GM12878 (cell line): ENCODE measurements around the gene CDPF1. TPM values are rescaled to one million over a fixed set of nuclear protein-coding genes. Genes with fewer than 3 reads are reported as not detected.

Experiments used
- ATAC-seq: fragments of 200-7000 bp; cut with Tn5 transposase; 3 replicates; pipeline ENCODE4 v1.9.1; 2020; ENCODE audit warnings: mild to moderate bottlenecking, moderate library complexity
- BruUV-seq: library from RNA; stranded (reverse); fragments of 400-500 nt; replicated peaks from 2 replicates; lab custom pipeline; 2021; lab: Mats Ljungman, UMichigan
- CTCF ChIA-PET: fragments of 300-600 bp; sonication (Branson Sonifier 250); formaldehyde crosslinking; extraction: SDS; loops from one replicate; lab custom pipeline; 2021; ENCODE audit warnings: inconsistent platforms; lab: Yijun Ruan, JAX
- POLR2A ChIA-PET: fragments of 350-600 bp; formaldehyde crosslinking; extraction: SDS; loops from one replicate; lab custom pipeline; 2021; ENCODE audit warnings: inconsistent platforms; lab: Charles Lee
- RAD21 ChIA-PET: fragments of 300-600 bp; sonication (Branson Sonifier 250); formaldehyde crosslinking; loops from one replicate; lab custom pipeline; 2023; ENCODE audit warnings: antibody characterized with exemption; ENCODE audit not compliant: unreplicated experiment; lab: Charles Lee
- SMC1A ChIA-PET: fragments of 300-600 bp; sonication (Branson Sonifier 250); formaldehyde crosslinking; loops from one replicate; lab custom pipeline; 2023; ENCODE audit not compliant: unreplicated experiment, uncharacterized antibody; lab: Charles Lee
- DNase-seq: peaks from one replicate; pipeline ENCODE4 v3.0.0-alpha.2; 2011; ENCODE audit warnings: low read depth, low spot score
- FAIRE-seq: peaks from 3 replicates; lab custom pipeline; 2011; peaks lifted over from hg19 to GRCh38; lab: Jason Lieb, UNC
- H2AFZ ChIP-seq: 2 replicates; pipeline ENCODE4 v1.6.0; 2011; ENCODE audit warnings: low read depth, low read length, control low read depth; ENCODE audit not compliant: control insufficient read depth
- H3K27ac ChIP-seq: 2 replicates; pipeline ENCODE4 v1.5.1; 2011; ENCODE audit warnings: control low read depth; ENCODE audit not compliant: control insufficient read depth, insufficient read depth
- H3K27me3 ChIP-seq, 2 experiments: replicated peaks in 1 of 2; 2 replicates each; pipeline versions ENCODE4 v1.6.0 to v1.6.1; 2011; ENCODE audit warnings: low read length in 1 of 2; ENCODE audit not compliant: control insufficient read depth in 2 of 2, insufficient read depth in 2 of 2
- H3K36me3 ChIP-seq, 2 experiments: 2 replicates each; pipeline ENCODE4 v1.5.1; 2011; ENCODE audit warnings: low read length in 1 of 2; ENCODE audit not compliant: control insufficient read depth in 2 of 2, insufficient read depth in 2 of 2
- H3K4me1 ChIP-seq: 2 replicates; pipeline ENCODE4 v1.6.1; 2011; ENCODE audit warnings: mild to moderate bottlenecking, low read length, moderate library complexity, mixed read lengths; ENCODE audit not compliant: control insufficient read depth, insufficient read depth
- H3K4me2 ChIP-seq: 2 replicates; pipeline ENCODE4 v1.6.0; 2011; ENCODE audit warnings: control low read depth; ENCODE audit not compliant: control insufficient read depth, insufficient read depth
- H3K4me3 ChIP-seq: fragments of 200-600 bp; sonication (generic); 2 replicates; pipeline ENCODE4 v1.5.1; 2016
- H3K79me2 ChIP-seq: 2 replicates; pipeline ENCODE4 v1.6.0; 2011; ENCODE audit warnings: low read length; ENCODE audit not compliant: control insufficient read depth, insufficient read depth
- H3K9ac ChIP-seq: 2 replicates; pipeline ENCODE4 v1.8.0; 2011; ENCODE audit warnings: low read length, control low read depth, mixed read lengths; ENCODE audit not compliant: control insufficient read depth, insufficient read depth
- H3K9me3 ChIP-seq: replicated peaks from 3 replicates; pipeline ENCODE4 v1.5.1; 2011; ENCODE audit warnings: mild to moderate bottlenecking, low read length; ENCODE audit not compliant: control insufficient read depth, insufficient read depth
- H4K20me1 ChIP-seq: 2 replicates; pipeline ENCODE4 v1.6.0; 2011; ENCODE audit not compliant: control insufficient read depth, insufficient read depth
- ASH2L ChIP-seq: fragments of 300-600, 200-600 bp; sonication (generic); IDR thresholded peaks from 2 replicates; pipeline ENCODE4 v1.6.1; 2017; ENCODE audit warnings: low read depth, mild to moderate bottlenecking, borderline replicate concordance
- CBFB ChIP-seq: IDR thresholded peaks from 2 replicates; pipeline ENCODE4 v1.6.1; 2016; ENCODE audit warnings: antibody characterized with exemption, low read depth
- DPF2 ChIP-seq: fragments of 450-650 bp; IDR thresholded peaks from 2 replicates; pipeline ENCODE4 v1.6.1; 2017; ENCODE audit warnings: mild to moderate bottlenecking
- FOS ChIP-seq: IDR thresholded peaks from 3 replicates; pipeline ENCODE4 v1.6.1; 2011; ENCODE audit warnings: borderline replicate concordance; ENCODE audit not compliant: insufficient read length; ENCODE audit errors: extremely low read depth
- MAX ChIP-seq: IDR thresholded peaks from 2 replicates; pipeline ENCODE4 v1.6.1; 2012; ENCODE audit warnings: low read depth, low read length, improper control_type of control experiment
- MYC ChIP-seq: IDR thresholded peaks from 2 replicates; pipeline ENCODE4 v1.6.1; 2011; ENCODE audit warnings: mild to moderate bottlenecking, low read length, moderate library complexity, inconsistent platforms; ENCODE audit not compliant: insufficient read depth, insufficient replicate concordance, insufficient read length, severe bottlenecking
- NBN ChIP-seq: fragments of 450-650 bp; IDR thresholded peaks from 2 replicates; pipeline ENCODE4 v1.6.1; 2016
- PBX3 ChIP-seq: IDR thresholded peaks from 2 replicates; pipeline ENCODE4 v1.6.1; 2011; ENCODE audit warnings: mild to moderate bottlenecking, low read depth, low read length, moderate library complexity; ENCODE audit not compliant: insufficient replicate concordance
- POLR2AphosphoS2 ChIP-seq: IDR thresholded peaks from 2 replicates; pipeline ENCODE4 v1.6.1; 2011; ENCODE audit warnings: low read depth, mild to moderate bottlenecking, low read length, improper control_type of control experiment, moderate library complexity
- POLR2AphosphoS5 ChIP-seq: IDR thresholded peaks from 2 replicates; pipeline ENCODE4 v1.6.1; 2011; ENCODE audit warnings: mild to moderate bottlenecking, low read length, inconsistent platforms
- SP1 ChIP-seq: IDR thresholded peaks from one replicate; pipeline ENCODE4 v1.6.1; 2011; ENCODE audit warnings: low read depth, low read length
- SUPT20H ChIP-seq: IDR thresholded peaks from 2 replicates; pipeline ENCODE4 v1.6.1; 2011; ENCODE audit warnings: low read depth, mild to moderate bottlenecking, low read length, moderate library complexity, borderline replicate concordance; ENCODE audit not compliant: control insufficient read depth
- TARDBP ChIP-seq: IDR thresholded peaks from 2 replicates; pipeline ENCODE4 v1.6.1; 2016; ENCODE audit warnings: borderline replicate concordance
- ZNF622 ChIP-seq: fragments of 450-650 bp; IDR thresholded peaks from 2 replicates; pipeline ENCODE4 v1.6.1; 2017; ENCODE audit warnings: mild to moderate bottlenecking, inconsistent platforms
- WGBS: methylation state at CpG from one replicate; pipeline ENCODE4 v1.1.6; 2016; ENCODE audit warnings: low lambda C conversion rate; ENCODE audit not compliant: insufficient replicate concordance, insufficient coverage; ENCODE audit errors: missing lambda C conversion rate; 5-methylcytosine and 5-hydroxymethylcytosine counted together
- in situ Hi-C: fragments of 300-500 bp; cut with MboI; formaldehyde crosslinking; loops from 9 replicates; pipeline ENCODE4 v1.14.3; 2018; ENCODE audit warnings: mixed read lengths
- intact Hi-C: fragments of 100-400 bp; cut with micrococcal nuclease; formaldehyde crosslinking; loops from one replicate; pipeline ENCODE4 v1.14.2; 2022; ENCODE audit not compliant: unreplicated experiment
- polyA plus RNA-seq, 11 experiments: library from polyadenylated mRNA; depleted of rRNA in 4 of 11; unstranded in 6 of 11; stranded (reverse) in 5 of 11; fragments of >200 nt; fragmentation: Nextera tagmentation in 4 of 11; fragmentation: Illumina TruSeq in 1 of 11; extraction: Ambion mirVana in 4 of 11; extraction: Trizol in 1 of 11; gene quantifications; 1 replicate in 1 of 11; 2 replicates in 10 of 11; pipeline versions ENCODE4 v1.2.1 to v1.2.3, GENCODE V29; 2011 to 2016; ENCODE audit warnings: inconsistent platforms in 2 of 11, missing spikeins in 2 of 11, low read depth in 1 of 11
- total RNA-seq, 4 experiments: library from RNA; depleted of rRNA in 3 of 4; stranded (reverse); fragments of >200 nt in 3 of 4; fragmentation: Illumina TruSeq in 1 of 4; extraction: Trizol in 1 of 4; gene quantifications; 2 replicates each; pipeline versions ENCODE4 v1.2.1 to v1.2.3, GENCODE V29; 2013 to 2021
- TF ChIP-seq, protein P1 (sequence below): IDR thresholded peaks from 2 replicates; pipeline ENCODE4 v1.6.1; 2012; ENCODE audit warnings: mild to moderate bottlenecking, low read depth, low read length

CDPF1 gene
- total and polyA plus RNA-seq, 10 of the 15 experiments (the other 5 are each of a cell fraction or from before 2014, with no cell fraction given): 1.0 to 22.4 (median 7.9) TPM

GRCh38 chr22:46209262-46209661, 40.8 kb downstream of the CDPF1 start (continued):
- TF ChIP-seq PBX3 (no peak), SUPT20H (no peak), CBFB (no peak)
- TF ChIP-seq, protein P1, sequence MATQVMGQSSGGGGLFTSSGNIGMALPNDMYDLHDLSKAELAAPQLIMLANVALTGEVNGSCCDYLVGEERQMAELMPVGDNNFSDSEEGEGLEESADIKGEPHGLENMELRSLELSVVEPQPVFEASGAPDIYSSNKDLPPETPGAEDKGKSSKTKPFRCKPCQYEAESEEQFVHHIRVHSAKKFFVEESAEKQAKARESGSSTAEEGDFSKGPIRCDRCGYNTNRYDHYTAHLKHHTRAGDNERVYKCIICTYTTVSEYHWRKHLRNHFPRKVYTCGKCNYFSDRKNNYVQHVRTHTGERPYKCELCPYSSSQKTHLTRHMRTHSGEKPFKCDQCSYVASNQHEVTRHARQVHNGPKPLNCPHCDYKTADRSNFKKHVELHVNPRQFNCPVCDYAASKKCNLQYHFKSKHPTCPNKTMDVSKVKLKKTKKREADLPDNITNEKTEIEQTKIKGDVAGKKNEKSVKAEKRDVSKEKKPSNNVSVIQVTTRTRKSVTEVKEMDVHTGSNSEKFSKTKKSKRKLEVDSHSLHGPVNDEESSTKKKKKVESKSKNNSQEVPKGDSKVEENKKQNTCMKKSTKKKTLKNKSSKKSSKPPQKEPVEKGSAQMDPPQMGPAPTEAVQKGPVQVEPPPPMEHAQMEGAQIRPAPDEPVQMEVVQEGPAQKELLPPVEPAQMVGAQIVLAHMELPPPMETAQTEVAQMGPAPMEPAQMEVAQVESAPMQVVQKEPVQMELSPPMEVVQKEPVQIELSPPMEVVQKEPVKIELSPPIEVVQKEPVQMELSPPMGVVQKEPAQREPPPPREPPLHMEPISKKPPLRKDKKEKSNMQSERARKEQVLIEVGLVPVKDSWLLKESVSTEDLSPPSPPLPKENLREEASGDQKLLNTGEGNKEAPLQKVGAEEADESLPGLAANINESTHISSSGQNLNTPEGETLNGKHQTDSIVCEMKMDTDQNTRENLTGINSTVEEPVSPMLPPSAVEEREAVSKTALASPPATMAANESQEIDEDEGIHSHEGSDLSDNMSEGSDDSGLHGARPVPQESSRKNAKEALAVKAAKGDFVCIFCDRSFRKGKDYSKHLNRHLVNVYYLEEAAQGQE: no peak
- TF ChIP-seq, all 136 proteins: peak for 0

- Histone ChIP-seq H3K27me3 (no peaks in the 10 kb centered on the region), H4K20me1 (no peaks in the 10 kb centered on the region), H3K9me3 (no peaks in the 10 kb centered on the region; the same call in 2 of the 3 replicates), H3K27ac (no peak overlapping the region), H3K9ac (no peak overlapping the region), H3K4me1 (no peaks in the 10 kb centered on the region), H3K79me2 (no peaks in the 10 kb centered on the region), H2AFZ (no peak overlapping the region), H3K4me2 (no peak overlapping the region), H3K4me3 (no peak overlapping the region), H3K36me3 (peaks cover 0 to 2% of the 10 kb centered on the region in 2 experiments; a peak in 3 of 4 replicates)
- FAIRE-seq (no peak), ATAC-seq (no peak), DNase-seq (no peak)
- in situ Hi-C loops (no loop called here), intact Hi-C loops (no loop called here)
- TF ChIP-seq POLR2AphosphoS2 (no peak), ASH2L (no peak), ZNF622 (no peak), DPF2 (no peak), MAX (no peak), MYC (no peak), TARDBP (no peak), SP1 (no peak), SUPT20H (no peak), NBN (no peak), POLR2AphosphoS5 (no peak), FOS (no peak)
- BruUV-seq: no TSS peak
- CTCF ChIA-PET: no interaction called here
- POLR2A ChIA-PET: no interaction called here
- 96% methylated on average over 7 of the region's 7 CpGs for WGBS
- SMC1A ChIA-PET: no interaction called here
- RAD21 ChIA-PET: no interaction called here
Measured at GRCh38 chr22:46203601-46203980, 46.5 kb downstream of the CDPF1 start.
